MCF 10A (cell line): Measurements from ENCODE around the gene WNT5B. TPM values are rescaled to one million over a fixed set of nuclear protein-coding genes. Genes with fewer than 3 reads are reported as not detected.
A peak's percentile ranks its signal among the peaks of the same experiment; 100 is the strongest.

Source experiments
- BruUV-seq: library from RNA; stranded (reverse); fragments of 400-500 nt; replicated peaks from 2 replicates; lab custom pipeline; 2021; lab: Mats Ljungman, UMichigan
- CTCF ChIA-PET: fragments of 300-600 bp; sonication (Branson Sonifier 250); formaldehyde crosslinking; extraction: SDS; loops from one replicate; lab custom pipeline; 2021; ENCODE audit warnings: antibody characterized with exemption, inconsistent platforms; lab: Yijun Ruan, JAX
- POLR2A ChIA-PET: fragments of 300-600, 350-650 bp; sonication (Branson Sonifier 250); formaldehyde crosslinking; extraction: SDS; loops from one replicate; lab custom pipeline; 2020; ENCODE audit warnings: antibody characterized with exemption, inconsistent platforms; lab: Yijun Ruan, JAX
- DNase-seq: peaks from one replicate; pipeline ENCODE4 v3.0.0-alpha.2; 2018; ENCODE audit not compliant: unreplicated experiment
- H3K27ac Mint-ChIP-seq: one replicate; pipeline ENCODE4 v1.8.0; 2022; ENCODE audit warnings: mild to moderate bottlenecking, low read depth, mixed read lengths; ENCODE audit not compliant: unreplicated experiment
- H3K27me3 Mint-ChIP-seq: one replicate; pipeline ENCODE4 v1.8.0; 2022; ENCODE audit warnings: mixed read lengths; ENCODE audit not compliant: insufficient read depth, unreplicated experiment
- H3K36me3 Mint-ChIP-seq: one replicate; pipeline ENCODE4 v1.8.0; 2022; ENCODE audit warnings: mild to moderate bottlenecking, moderate library complexity, mixed read lengths; ENCODE audit not compliant: insufficient read depth, unreplicated experiment
- H3K4me1 Mint-ChIP-seq: one replicate; pipeline ENCODE4 v1.8.0; 2022; ENCODE audit warnings: mixed read lengths; ENCODE audit not compliant: insufficient read depth, unreplicated experiment
- H3K4me3 Mint-ChIP-seq: one replicate; pipeline ENCODE4 v1.8.0; 2022; ENCODE audit warnings: mild to moderate bottlenecking, moderate library complexity, mixed read lengths; ENCODE audit not compliant: unreplicated experiment
- H3K9me3 Mint-ChIP-seq: one replicate; pipeline ENCODE4 v1.8.0; 2022; ENCODE audit warnings: mixed read lengths; ENCODE audit not compliant: unreplicated experiment
- CTCF ChIP-seq: fragments of 200-600 bp; IDR thresholded peaks from one replicate; pipeline ENCODE4 v1.8.0; 2022; ENCODE audit warnings: antibody characterized with exemption, mild to moderate bottlenecking; ENCODE audit not compliant: unreplicated experiment
- intact Hi-C: fragments of 100-400 bp; cut with micrococcal nuclease; formaldehyde crosslinking; loops from 2 replicates; pipeline ENCODE4 v1.14.1; 2022
- total RNA-seq: library from RNA; stranded (reverse); gene quantifications from 2 replicates; pipeline ENCODE4 v1.2.3, GENCODE V29; 2022

The WNT5B gene
- total RNA-seq, 1 experiment from 2014 or later, result 0.21 TPM

GRCh38 chr12:1614360-1614759, 14.7 kb upstream of the WNT5B start:
- DNase-seq, result no peak
- intact Hi-C loops, result no loop called here
- Mint-ChIP-seq H3K4me1 (no peaks in the 10 kb centered on the region), H3K27me3 (no peaks in the 10 kb centered on the region), H3K27ac (no peak overlapping the region), H3K36me3 (peaks cover 7% of the 10 kb centered on the region), H3K9me3 (no peaks in the 10 kb centered on the region), H3K4me3 (no peak overlapping the region)
- CTCF ChIA-PET, result interaction anchor here (0.6 to 2.9 kb wide), 4 partner anchors 10 to 38 kb away, joined by 3 to 12 read pairs (median 5); no protein-coding TSS in a partner anchor
- no peak for TF ChIP-seq CTCF
- POLR2A ChIA-PET, result interaction anchor here (3.0 kb wide), 1 partner anchor 8 kb away, joined by 17 read pairs; no protein-coding TSS in a partner anchor
- no TSS peak for BruUV-seq

DNA sequence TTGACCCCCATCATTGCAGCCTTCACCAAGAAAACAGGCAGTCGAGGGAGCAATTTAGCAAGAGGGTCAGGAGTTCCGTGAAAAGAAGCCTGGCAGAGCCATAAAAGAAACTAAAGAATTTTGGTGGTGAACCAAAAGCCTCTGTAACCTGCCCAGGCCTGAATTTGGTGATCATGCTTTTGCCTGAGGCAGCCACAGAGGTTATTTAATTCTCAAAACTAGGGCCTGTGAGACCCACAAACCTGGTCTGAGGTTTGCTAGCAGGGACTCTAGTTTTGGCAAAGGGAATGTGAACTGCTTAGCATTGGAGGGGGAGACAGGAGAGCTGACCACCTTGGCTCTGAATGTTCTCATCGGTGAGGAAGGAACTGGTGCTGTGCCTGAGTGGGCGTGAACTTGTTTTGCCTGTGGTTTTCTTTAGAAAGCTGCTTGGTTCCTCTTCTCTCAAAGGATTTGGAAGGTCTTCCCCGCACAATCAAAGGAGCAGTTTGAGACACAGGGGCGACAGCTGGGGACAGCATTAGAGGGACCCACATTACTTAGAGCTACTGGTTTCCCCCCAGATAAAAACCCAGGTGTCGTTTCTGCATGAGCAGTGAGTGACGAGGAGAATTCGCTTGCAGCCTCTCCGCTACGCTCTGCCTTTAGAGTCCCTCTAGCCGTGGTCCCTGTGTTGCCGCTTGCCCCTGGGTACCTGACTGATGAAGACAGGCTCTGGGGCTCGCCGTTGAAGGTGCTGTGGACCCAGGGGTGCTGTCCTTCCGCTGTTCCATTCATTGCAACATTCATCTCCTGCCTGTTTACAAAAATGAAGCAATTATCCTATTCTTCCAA, 12.6 kb upstream of the WNT5B start:
- Mint-ChIP-seq H3K4me1 (no peaks in the 10 kb centered on the region), H3K9me3 (no peaks in the 10 kb centered on the region), H3K36me3 (peaks cover 7% of the 10 kb centered on the region), H3K27me3 (no peaks in the 10 kb centered on the region), H3K4me3 (no peak overlapping the region), H3K27ac (no peak overlapping the region)
- POLR2A ChIA-PET, result interaction anchor here (0.7 to 3.0 kb wide), 4 partner anchors 11 to 557 kb away, joined by 3 to 17 read pairs (median 3); partner anchors contain the start of gene WNT5B
- peak; percentile 55 for DNase-seq
- CTCF ChIA-PET, result interaction anchor here (0.8 to 1.7 kb wide), 4 partner anchors 10 to 175 kb away, joined by 3 to 7 read pairs (median 4); no protein-coding TSS in a partner anchor
- no TSS peak for BruUV-seq
- TF ChIP-seq CTCF, result no peak
- intact Hi-C loops, result no loop called here

DNA sequence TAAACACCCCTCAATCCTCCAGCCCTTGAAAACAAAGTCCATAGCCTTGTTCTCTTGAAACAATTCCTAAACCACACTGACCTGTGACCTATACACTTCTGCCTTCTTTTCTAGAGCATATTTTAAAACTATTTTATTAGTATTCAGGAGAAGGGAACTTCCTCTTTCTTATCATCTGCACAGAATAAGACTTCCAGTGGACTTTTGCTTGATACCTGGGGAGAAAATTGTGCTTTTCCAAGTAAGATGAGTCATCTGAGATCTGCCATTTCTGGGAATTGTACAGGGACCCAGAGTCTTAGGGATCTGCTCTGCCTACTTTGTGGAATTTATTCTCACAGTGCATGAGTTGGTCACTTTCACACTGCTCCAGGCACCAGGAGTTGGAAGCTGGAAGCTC, 10.5 kb upstream of the WNT5B start:
- peaks cover 7% of the 10 kb centered on the region for H3K36me3 Mint-ChIP-seq
- POLR2A ChIA-PET, result interaction anchor here (1.2 kb wide), 1 partner anchor 12 kb away, joined by 4 read pairs; no protein-coding TSS in a partner anchor
- intact Hi-C loops, result no loop called here
- no peaks in the 10 kb centered on the region for H3K27me3 Mint-ChIP-seq
- DNase-seq, result peak; percentile 29
- H3K9me3 Mint-ChIP-seq, result no peaks in the 10 kb centered on the region
- no TSS peak for BruUV-seq
- CTCF ChIA-PET, result no interaction called here
- no peak overlapping the region for H3K4me3 Mint-ChIP-seq
- TF ChIP-seq CTCF, result no peak
- H3K4me1 Mint-ChIP-seq, result peaks cover 5% of the 10 kb centered on the region
- no peak overlapping the region for H3K27ac Mint-ChIP-seq

GRCh38 chr12:1619159-1619558, 9.9 kb upstream of the WNT5B start:
- CTCF ChIA-PET, result interaction anchor here (0.5 to 0.8 kb wide), 2 partner anchors 16 to 144 kb away, joined by 3 to 4 read pairs; no protein-coding TSS in a partner anchor
- H3K27me3 Mint-ChIP-seq, result no peaks in the 10 kb centered on the region
- H3K27ac Mint-ChIP-seq, result no peak overlapping the region
- TF ChIP-seq CTCF, result no peak
- DNase-seq, result no peak
- H3K4me1 Mint-ChIP-seq, result peaks cover 5% of the 10 kb centered on the region
- intact Hi-C loops, result no loop called here
- peaks cover 7% of the 10 kb centered on the region for H3K36me3 Mint-ChIP-seq
- no TSS peak for BruUV-seq
- no peaks in the 10 kb centered on the region for H3K9me3 Mint-ChIP-seq
- no peak overlapping the region for H3K4me3 Mint-ChIP-seq
- POLR2A ChIA-PET, result interaction anchor here (1.2 kb wide), 1 partner anchor 13 kb away, joined by 4 read pairs; no protein-coding TSS in a partner anchor
